Measurements from ENCODE around the gene ARRB2. TPM values are rescaled to one million over a fixed set of nuclear protein-coding genes. Genes with fewer than 3 reads are reported as not detected.

The ARRB2 gene
- total and polyA plus RNA-seq, 2 donors (not counting 3 experiments of a cell fraction or from before 2014, with no cell fraction given): 18.6 to 21.3 TPM

GRCh38 chr17:4690745-4691144 lies 19.7 kb upstream of the ARRB2 start:
- TF ChIP-seq POLR2AphosphoS5 (IDR thresholded peaks at IDR 0.05; ENCODE audit: insufficient read depth, low read depth, low read length): no peak
- no peak for TF ChIP-seq MAX (IDR thresholded peaks at IDR 0.05; ENCODE audit: insufficient read depth, insufficient read length)
- TF ChIP-seq JUN (IDR thresholded peaks at IDR 0.05; ENCODE audit: borderline replicate concordance, insufficient read depth, insufficient read length, low read depth): no peak
- TF ChIP-seq CTCF (IDR thresholded peaks at IDR 0.05; ENCODE audit: extremely low read depth in 1 of 2, insufficient read depth in 1 of 2, low read depth in 1 of 2, low read length in 2 of 2): no peak
- no peak for TF ChIP-seq EZH2 (IDR thresholded peaks at IDR 0.05; ENCODE audit: borderline replicate concordance, low read depth, low read length, severe bottlenecking)
- no peak for TF ChIP-seq GATA2 (IDR thresholded peaks at IDR 0.05; ENCODE audit: insufficient read depth, insufficient read length, low read depth, low read length)
- no peak for TF ChIP-seq FOS (IDR thresholded peaks at IDR 0.05; ENCODE audit: borderline replicate concordance, insufficient read depth, low read length)
- TF ChIP-seq MYC (IDR thresholded peaks at IDR 0.05; ENCODE audit: low read depth, low read length): no peak
- TF ChIP-seq POLR2A (IDR thresholded peaks at IDR 0.05; ENCODE audit: low read depth, low read length): no peak
- ChIA-PET CTCF (interaction anchor here (0.8 kb wide), 1 partner anchor 12 kb away, joined by 3 read pairs; no protein-coding TSS in a partner anchor), POLR2A (no interaction called here)
- Histone ChIP-seq H3K27me3 (ENCODE audit: control insufficient read depth in 2 of 2, insufficient read depth in 2 of 2, low read length in 2 of 2) (no peaks in the 10 kb centered on the region), H3K4me2 (ENCODE audit: insufficient read depth, low read length) (no peak overlapping the region), H3K36me3 (ENCODE audit: control insufficient read depth in 2 of 2, extremely low read depth in 1 of 2, insufficient read depth in 2 of 2, low read length in 2 of 2) (peaks cover 0 to 8% of the 10 kb centered on the region in 2 experiments), H3K27ac (ENCODE audit: insufficient read depth, low read depth, low read length) (no peak overlapping the region), H2AFZ (ENCODE audit: low read depth, low read length) (no peak overlapping the region), H3K9me3 (replicated peaks; ENCODE audit: control insufficient read depth, insufficient read depth, low read length) (no peaks in the 10 kb centered on the region), H4K20me1 (replicated peaks; ENCODE audit: control insufficient read depth, extremely low read depth, insufficient read depth, low read length) (no peaks in the 10 kb centered on the region), H3K79me2 (ENCODE audit: control insufficient read depth, insufficient read depth, low read length) (peaks cover 41% of the 10 kb centered on the region), H3K9ac (replicated peaks; ENCODE audit: extremely low read depth, insufficient read depth, low read length) (no peak overlapping the region), H3K4me1 (ENCODE audit: control insufficient read depth, extremely low read depth, insufficient read depth, low read length) (no peaks in the 10 kb centered on the region), H3K4me3 (replicated peaks in 1 of 3; ENCODE audit: insufficient read depth in 1 of 3, low read depth in 1 of 3, low read length in 3 of 3) (no peak overlapping the region), H3K9me1 (replicated peaks; ENCODE audit: control insufficient read depth, extremely low read depth, insufficient read depth, low read length) (no peaks in the 10 kb centered on the region)
- DNase-seq (ENCODE audit: low read depth, low spot score): no peak
- no peak for FAIRE-seq
- dilution Hi-C loops (cut with MboI; ENCODE audit: extremely low pct_ligation_motif_present, low sequenced_read_pairs) (no loop called here), intact Hi-C loops (cut with micrococcal nuclease) (no loop called here)
- no TSS peak for BruUV-seq (replicated peaks)

Data from endothelial cell of umbilical vein (primary cell).